GM12892 (cell line): ENCODE results near the gene IFI27.

ENCODE experiments used
- DNase-seq: peaks from one replicate; pipeline ENCODE4 v3.0.0; 2011; ENCODE audit not compliant: insufficient read length
- FAIRE-seq: peaks from 2 replicates; lab custom pipeline; 2011; peaks lifted over from hg19 to GRCh38; lab: Jason Lieb, UNC
- POLR2A ChIP-seq: IDR thresholded peaks from 2 replicates; pipeline ENCODE4 v1.6.1; 2011; ENCODE audit warnings: low read depth, low read length, control low read depth
- POLR2AphosphoS5 ChIP-seq: IDR thresholded peaks from 2 replicates; pipeline ENCODE4 v1.6.1; 2011; ENCODE audit warnings: low read depth, low read length, control low read depth
- TAF1 ChIP-seq: IDR thresholded peaks from 2 replicates; pipeline ENCODE4 v1.6.1; 2011; ENCODE audit warnings: low read depth, mild to moderate bottlenecking, control low read depth, low read length, borderline replicate concordance

IFI27 gene

DNA sequence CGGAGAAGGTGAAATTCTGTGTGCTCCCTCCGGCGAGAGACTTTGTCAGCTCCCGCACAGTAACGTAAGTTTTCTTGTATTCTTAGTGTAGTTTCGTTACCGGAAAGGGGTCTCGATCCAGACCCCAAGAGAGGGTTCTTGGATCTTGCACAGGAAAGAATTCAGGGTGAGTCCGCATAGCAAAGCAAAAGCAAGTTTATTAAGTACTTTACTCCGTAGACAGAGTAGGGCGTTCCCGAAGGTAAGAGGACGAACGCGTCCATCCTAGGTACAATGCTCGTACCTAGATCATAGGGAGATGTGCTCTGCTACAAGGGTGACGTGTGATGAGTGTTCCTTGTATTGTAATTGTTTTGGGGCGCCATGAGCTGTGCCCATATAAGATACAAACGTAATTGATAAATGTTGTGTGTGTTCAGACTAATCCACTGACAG lies 29.1 kb upstream of the IFI27 start:
- no peak for DNase-seq
- peak; percentile 48 for FAIRE-seq
- no peak for TF ChIP-seq POLR2A
- TF ChIP-seq TAF1, result no peak
- no peak for TF ChIP-seq POLR2AphosphoS5

DNA sequence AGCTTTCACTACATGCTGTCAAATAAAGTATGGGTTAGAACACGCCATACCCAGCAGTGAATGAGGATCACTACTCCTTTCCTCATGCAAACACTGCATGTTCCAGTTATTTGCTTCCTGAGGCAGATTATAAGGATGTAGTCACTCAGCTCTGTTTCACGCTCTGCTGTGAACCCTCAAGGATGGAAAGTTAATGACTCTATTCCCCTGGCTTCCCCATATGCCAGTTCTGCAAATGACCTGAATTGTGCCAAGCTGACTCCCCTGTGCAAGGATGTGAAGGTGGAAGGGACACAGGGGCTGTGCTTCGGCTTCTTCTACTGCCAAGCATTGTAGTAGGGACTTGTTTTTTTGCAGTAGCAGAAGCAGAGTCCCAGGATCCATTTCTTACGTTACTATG lies 22.6 kb upstream of the IFI27 start:
- FAIRE-seq (no peak), DNase-seq (no peak)
- TF ChIP-seq POLR2AphosphoS5, result no peak

DNA sequence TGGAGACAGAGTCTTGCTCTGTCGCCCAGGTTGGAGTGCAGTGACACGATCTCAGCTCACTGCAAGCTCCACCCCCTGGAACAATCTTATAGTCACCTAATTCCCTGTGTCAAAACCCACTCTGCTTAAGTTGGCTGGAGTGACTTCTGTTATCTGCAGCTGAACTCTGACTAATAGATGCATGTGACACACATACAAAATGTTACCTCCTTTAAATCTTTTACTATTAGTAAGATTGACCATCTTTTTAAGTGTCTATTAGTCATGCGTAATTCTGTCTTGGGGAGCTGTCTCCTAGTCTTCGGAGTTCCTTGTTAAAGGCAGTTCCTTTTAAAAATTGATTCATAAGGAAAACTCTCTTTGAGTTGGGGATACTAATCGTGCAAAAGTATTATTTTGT lies 22.0 kb upstream of the IFI27 start:
- FAIRE-seq (no peak), DNase-seq (no peak)
- no peak for TF ChIP-seq POLR2A
- no peak for TF ChIP-seq TAF1
- no peak for TF ChIP-seq POLR2AphosphoS5

DNA sequence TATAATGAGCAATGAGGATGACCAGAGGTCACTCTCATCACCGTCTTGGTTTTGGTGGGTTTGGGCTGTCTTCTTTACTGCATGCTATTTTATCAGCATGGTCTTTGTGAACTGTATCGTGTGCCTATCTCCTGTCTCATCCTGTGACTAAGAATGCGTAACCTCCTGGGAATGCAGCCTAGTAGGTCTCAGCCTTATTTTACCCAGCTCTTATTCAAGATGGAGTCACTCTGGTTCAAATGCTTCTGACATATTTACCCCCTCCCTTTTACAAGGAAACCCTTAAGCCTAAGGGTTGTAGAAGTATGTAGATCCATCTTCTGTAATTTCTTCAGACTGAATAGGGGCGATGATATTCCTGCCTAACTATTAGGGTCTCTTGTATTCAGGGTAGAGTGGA lies 21.1 kb upstream of the IFI27 start:
- DNase-seq, result no peak
- TF ChIP-seq POLR2AphosphoS5 (no peak), TAF1 (no peak), POLR2A (no peak)
- no peak for FAIRE-seq

DNA sequence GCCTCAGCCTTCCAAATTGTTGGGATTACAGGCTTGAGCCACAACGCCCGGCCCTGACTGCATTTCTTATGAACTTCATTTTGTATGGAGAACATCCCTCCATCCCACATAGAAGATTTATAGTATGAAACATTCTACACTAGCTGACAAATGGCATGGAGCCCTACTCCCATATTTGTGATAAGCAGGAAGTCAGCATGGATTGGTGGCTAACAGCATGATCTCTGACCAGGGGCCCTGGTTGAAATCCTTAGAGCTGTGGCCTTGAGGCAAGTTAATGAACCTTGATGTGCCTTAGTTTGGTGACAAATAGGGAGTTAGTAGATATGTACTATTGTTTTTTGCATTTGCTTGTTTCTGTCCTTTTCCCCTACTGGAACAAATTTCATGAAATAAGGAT lies 17.1 kb upstream of the IFI27 start:
- TF ChIP-seq TAF1 (no peak), POLR2A (no peak), POLR2AphosphoS5 (no peak)
- DNase-seq, result no peak
- FAIRE-seq, result no peak

DNA sequence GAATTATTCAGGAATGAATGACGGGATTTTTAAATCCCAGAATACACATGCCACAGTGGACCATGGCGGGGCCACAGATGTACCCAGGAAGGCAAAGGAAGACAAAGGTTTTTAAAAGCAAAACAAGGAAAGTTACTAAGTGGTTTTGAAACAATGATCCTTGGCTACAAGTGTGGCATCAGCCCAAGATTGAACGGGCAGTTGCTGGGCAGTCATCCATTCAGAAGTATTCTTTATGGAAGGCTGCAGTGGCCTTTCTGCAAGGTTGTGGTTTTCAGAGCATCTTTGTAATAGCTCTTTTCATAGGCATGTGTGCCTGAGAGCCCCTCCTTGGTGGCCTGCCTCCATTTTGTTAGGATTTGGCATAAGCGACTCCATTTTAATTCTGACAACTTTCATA lies 13.4 kb upstream of the IFI27 start:
- DNase-seq, result no peak
- no peak for FAIRE-seq
- TF ChIP-seq POLR2A (no peak), TAF1 (no peak), POLR2AphosphoS5 (no peak)

DNA sequence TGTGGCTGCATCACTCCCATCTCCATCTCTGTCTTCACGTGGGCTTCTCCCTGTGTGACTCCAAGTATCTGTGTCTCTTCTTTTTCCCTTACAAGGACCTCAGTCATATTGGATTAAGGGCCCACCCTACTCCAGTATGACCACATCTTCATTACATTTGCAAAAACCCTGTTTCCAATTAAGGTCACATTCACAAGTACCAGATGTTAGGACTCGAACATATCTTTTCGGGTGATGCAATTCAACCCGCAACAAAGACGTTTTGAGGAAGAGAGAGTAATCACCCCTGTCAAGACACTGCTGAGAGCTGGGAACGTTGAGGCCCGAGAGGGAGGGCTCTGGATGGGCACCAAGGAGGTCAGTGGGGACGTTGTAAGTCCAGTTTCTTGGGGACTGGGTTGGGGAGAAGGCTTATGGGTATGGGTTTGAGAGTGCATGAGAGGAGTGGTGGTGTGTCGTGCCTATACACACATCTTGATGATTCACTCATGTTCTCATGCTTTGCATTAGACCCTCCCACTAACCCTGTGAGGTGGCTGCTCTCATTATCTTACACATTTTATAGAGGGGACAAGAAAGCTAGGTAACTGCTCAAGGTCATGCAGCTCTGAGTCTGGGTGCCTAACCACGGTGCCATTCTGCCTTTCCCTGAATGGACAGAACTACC lies 12.1 kb upstream of the IFI27 start:
- no peak for FAIRE-seq
- DNase-seq, result no peak
- TF ChIP-seq POLR2AphosphoS5, result no peak
- no peak for TF ChIP-seq POLR2A
- TF ChIP-seq TAF1, result no peak

DNA sequence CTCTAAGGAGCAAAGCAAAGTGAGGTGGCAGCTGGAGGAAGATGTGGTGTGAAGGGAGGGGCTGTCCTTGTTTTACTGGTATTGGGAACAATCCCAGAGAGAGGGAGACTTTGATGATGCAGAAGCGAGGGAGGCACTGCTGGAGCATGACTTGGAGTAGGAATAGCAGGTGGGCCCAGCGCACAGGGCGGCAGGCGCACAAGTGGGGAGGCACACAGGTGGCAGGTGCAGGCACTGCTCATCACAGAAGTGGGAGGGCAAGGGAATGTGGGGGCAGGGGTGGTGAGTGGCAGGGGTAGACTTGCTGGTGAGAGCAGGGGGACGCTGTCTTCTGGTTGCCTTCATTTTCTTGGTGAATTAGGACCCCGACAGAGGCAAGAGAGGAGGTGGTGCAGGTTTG lies 11.5 kb upstream of the IFI27 start:
- DNase-seq (no peak), FAIRE-seq (no peak)
- no peak for TF ChIP-seq POLR2AphosphoS5
- no peak for TF ChIP-seq POLR2A
- TF ChIP-seq TAF1, result no peak

DNA sequence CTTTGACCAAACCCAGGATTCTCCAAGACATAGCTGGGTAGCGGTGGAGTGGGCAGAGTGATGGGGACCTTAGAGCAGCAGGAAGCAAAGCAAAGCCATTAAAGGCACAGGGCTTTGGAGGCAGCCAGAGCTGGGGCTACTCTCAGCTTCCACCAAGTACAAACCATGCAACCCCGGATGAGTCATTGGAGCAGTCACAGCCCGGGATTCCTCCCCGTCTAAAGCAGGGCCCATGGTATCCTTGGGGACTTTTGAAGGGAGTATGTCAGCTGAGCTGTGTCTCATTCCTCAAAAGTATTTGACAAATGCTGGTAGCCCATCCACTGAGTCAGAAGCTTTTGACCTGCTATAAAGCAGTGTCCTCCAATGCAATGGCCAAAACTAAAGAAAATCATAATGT lies 9.7 kb upstream of the IFI27 start:
- no peak for FAIRE-seq
- TF ChIP-seq POLR2A (no peak), TAF1 (no peak), POLR2AphosphoS5 (no peak)
- DNase-seq, result no peak

DNA sequence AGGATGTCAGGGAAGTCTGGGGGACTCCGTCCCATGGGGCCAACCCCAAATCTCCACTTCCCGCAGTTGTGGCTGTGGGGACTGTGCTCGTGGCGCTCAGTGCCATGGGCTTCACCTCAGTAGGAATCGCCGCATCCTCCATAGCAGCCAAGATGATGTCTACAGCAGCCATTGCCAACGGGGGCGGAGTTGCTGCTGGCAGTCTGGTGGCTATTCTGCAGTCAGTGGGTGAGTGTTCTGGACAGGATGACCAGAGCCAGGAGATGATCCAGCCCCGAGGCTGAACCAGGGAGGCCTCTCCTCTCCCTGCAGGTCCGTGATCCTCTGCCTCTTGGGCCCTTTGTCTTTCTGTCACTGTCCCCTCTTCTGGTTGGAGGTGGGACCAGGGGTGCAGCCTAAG lies 8.8 kb upstream of the IFI27 start:
- no peak for TF ChIP-seq POLR2AphosphoS5
- no peak for TF ChIP-seq TAF1
- no peak for FAIRE-seq
- no peak for DNase-seq

DNA sequence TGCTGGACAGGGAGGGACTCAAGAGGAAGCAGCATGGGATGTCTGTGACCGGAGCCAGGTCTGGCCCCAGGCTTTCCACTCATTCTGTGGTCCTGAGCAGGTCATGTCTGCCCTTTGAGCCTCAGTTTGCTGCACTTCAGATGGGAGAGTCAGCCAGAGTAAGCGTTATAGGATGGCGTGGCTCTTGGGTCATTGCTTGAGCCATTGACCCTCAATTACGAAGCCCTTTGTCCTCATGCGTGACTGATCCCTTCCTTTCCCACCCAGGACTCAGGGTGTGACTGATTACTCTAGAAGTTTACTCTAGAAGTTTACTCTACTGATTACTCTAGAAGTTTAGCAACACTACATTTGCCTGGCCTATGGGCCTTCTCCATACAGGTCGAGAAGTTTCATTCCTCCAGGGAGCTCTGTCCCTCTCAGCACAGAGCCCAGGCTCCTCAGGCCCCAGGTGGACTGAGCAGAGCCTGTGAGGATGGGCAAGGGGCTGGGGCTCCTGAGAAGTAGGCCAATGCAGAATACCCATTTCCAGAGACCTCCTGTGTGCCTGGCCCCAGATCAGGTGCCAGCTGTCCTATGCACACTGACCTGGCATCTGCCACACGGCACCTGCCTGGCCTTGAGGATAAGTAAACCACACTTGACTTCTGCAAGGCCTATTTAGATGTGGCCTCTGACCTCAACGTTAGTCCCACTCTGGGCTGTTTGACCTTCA lies 7.6 kb upstream of the IFI27 start:
- FAIRE-seq (no peak), DNase-seq (no peak)
- TF ChIP-seq POLR2AphosphoS5 (no peak), POLR2A (no peak), TAF1 (no peak)

DNA sequence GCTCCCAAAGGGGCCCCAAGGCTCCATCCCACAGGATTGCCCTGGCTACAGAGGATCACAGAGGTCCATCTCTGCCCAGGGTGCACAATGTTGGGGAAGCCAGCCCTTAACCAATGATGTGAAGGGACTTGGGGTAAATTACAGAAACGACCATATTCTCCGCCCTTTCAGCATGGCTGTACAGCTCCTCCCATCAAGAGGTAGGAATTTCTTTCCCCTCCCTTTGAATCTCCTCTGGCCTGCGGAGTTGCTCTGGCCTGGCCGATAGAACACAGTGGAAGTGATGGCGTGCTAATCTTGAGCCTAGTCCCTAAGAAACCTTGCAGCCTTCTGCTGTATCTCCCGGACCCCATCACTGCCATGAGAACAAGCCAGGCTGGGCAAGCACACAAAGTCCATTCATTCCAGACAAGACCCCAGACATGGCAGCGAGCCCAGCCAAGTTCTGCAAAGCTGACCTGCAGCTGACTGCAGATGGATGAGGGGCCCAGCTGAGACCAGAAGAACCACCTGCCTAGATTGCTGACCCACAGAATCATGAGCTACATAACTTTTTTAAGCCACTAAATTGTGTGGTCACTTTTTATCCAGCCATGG lies 6.9 kb upstream of the IFI27 start:
- TF ChIP-seq POLR2A (no peak), POLR2AphosphoS5 (no peak), TAF1 (no peak)

More for the DNA sequence above, 6.9 kb upstream of the IFI27 start:
- DNase-seq (no peak), FAIRE-seq (no peak)
